HEK293T (cell line): ENCODE results near the gene FUT3.

Experiments
- CTCF ChIA-PET: fragments of 350-600 bp; formaldehyde crosslinking; extraction: SDS; loops from one replicate; lab custom pipeline; 2021; ENCODE audit warnings: antibody characterized with exemption, inconsistent platforms; lab: Yijun Ruan, JAX
- POLR2A ChIA-PET: fragments of 350-600 bp; formaldehyde crosslinking; extraction: SDS; loops from one replicate; lab custom pipeline; 2020; ENCODE audit warnings: antibody characterized with exemption, inconsistent platforms; lab: Yijun Ruan, JAX
- DNase-seq: peaks from one replicate; pipeline ENCODE4 v3.0.0; 2012; ENCODE audit warnings: mixed read lengths; ENCODE audit errors: extremely low spot score
- ARNT ChIP-seq: fragments of 450-650 bp; IDR thresholded peaks from 2 replicates; pipeline ENCODE4 v1.6.1; 2017; ENCODE audit warnings: mild to moderate bottlenecking
- BHLHE40 ChIP-seq: fragments of 450-650 bp; IDR thresholded peaks from 2 replicates; pipeline ENCODE4 v1.6.1; 2016; ENCODE audit warnings: mild to moderate bottlenecking, moderate library complexity, borderline replicate concordance
- CTBP1 ChIP-seq: fragments of 450-650 bp; IDR thresholded peaks from 2 replicates; pipeline ENCODE4 v1.6.1; 2016; ENCODE audit warnings: borderline replicate concordance
- ELF4 ChIP-seq: fragments of 450-650 bp; IDR thresholded peaks from 2 replicates; pipeline ENCODE4 v1.6.1; 2017; ENCODE audit warnings: antibody characterized with exemption
- FOXA1 ChIP-seq: fragments of 450-650 bp; IDR thresholded peaks from 2 replicates; pipeline ENCODE4 v1.6.1; 2016; ENCODE audit warnings: mild to moderate bottlenecking
- FOXK2 ChIP-seq: fragments of 450-650 bp; IDR thresholded peaks from 2 replicates; pipeline ENCODE4 v1.6.1; 2016; ENCODE audit warnings: mild to moderate bottlenecking
- FOXM1 ChIP-seq: fragments of 450-650 bp; IDR thresholded peaks from 2 replicates; pipeline ENCODE4 v1.6.1; 2017; ENCODE audit warnings: mild to moderate bottlenecking, borderline replicate concordance
- HDGF ChIP-seq: fragments of 450-650 bp; IDR thresholded peaks from 2 replicates; pipeline ENCODE4 v1.6.1; 2017; ENCODE audit warnings: antibody characterized with exemption, borderline replicate concordance
- L3MBTL2 ChIP-seq: fragments of 450-650 bp; conservative IDR thresholded peaks from 2 replicates; pipeline ENCODE4 v1.6.1; 2016; ENCODE audit warnings: mild to moderate bottlenecking
- LEF1 ChIP-seq: fragments of 450-650 bp; IDR thresholded peaks from 2 replicates; pipeline ENCODE4 v1.6.1; 2017; ENCODE audit warnings: mild to moderate bottlenecking, borderline replicate concordance
- NFRKB ChIP-seq: fragments of 450-650 bp; IDR thresholded peaks from 2 replicates; pipeline ENCODE4 v1.6.1; 2016; ENCODE audit warnings: mild to moderate bottlenecking, moderate library complexity
- SP1 ChIP-seq: fragments of 450-650 bp; IDR thresholded peaks from 2 replicates; pipeline ENCODE4 v1.6.1; 2017
- SUZ12 ChIP-seq: fragments of 450-650 bp; IDR thresholded peaks from 2 replicates; pipeline ENCODE4 v1.6.1; 2016; ENCODE audit warnings: mild to moderate bottlenecking
- TARDBP ChIP-seq: fragments of 450-650 bp; IDR thresholded peaks from 2 replicates; pipeline ENCODE4 v1.6.1; 2016
- ZNF384 ChIP-seq: fragments of 450-650 bp; IDR thresholded peaks from 2 replicates; pipeline ENCODE4 v1.6.1; 2016
- TF ChIP-seq, protein P1 (sequence below): fragments of 450-650 bp; IDR thresholded peaks from 2 replicates; pipeline ENCODE4 v1.6.1; 2016

Gene FUT3

DNA sequence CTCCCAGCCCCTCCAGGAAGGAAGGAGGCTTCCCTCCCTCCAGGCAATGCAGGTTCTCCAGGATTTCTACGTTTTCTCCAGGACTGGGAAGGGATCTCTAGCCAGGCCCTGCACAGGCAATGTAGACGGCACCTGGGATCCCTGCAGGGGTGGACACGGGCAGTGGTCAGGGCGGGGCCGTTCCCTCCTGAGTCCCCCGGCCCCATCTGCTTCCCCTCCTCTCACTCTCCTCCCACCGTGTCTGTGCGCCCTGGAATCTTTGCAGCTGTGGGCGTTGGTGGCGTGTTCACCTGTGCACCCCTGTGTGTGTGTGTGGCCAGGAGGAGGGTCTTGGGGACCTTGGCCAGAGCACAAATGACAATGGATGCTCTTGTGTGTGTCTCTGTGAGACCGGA is 36.4 kb downstream of the FUT3 start:
- POLR2A ChIA-PET: interaction anchor here (1.6 kb wide), 1 partner anchor 14 kb away, joined by 4 read pairs; no protein-coding TSS in a partner anchor
- TF ChIP-seq FOXM1: no peak
- no peak for TF ChIP-seq ZNF384
- TF ChIP-seq TARDBP: no peak
- TF ChIP-seq L3MBTL2: no peak
- no peak for TF ChIP-seq BHLHE40
- TF ChIP-seq FOXK2: no peak
- TF ChIP-seq, protein P1, sequence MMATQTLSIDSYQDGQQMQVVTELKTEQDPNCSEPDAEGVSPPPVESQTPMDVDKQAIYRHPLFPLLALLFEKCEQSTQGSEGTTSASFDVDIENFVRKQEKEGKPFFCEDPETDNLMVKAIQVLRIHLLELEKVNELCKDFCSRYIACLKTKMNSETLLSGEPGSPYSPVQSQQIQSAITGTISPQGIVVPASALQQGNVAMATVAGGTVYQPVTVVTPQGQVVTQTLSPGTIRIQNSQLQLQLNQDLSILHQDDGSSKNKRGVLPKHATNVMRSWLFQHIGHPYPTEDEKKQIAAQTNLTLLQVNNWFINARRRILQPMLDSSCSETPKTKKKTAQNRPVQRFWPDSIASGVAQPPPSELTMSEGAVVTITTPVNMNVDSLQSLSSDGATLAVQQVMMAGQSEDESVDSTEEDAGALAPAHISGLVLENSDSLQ: no peak
- no peak for TF ChIP-seq NFRKB
- TF ChIP-seq SP1: no peak
- no peak for TF ChIP-seq HDGF
- TF ChIP-seq CTBP1: no peak
- CTCF ChIA-PET: no interaction called here
- no peak for DNase-seq

DNA sequence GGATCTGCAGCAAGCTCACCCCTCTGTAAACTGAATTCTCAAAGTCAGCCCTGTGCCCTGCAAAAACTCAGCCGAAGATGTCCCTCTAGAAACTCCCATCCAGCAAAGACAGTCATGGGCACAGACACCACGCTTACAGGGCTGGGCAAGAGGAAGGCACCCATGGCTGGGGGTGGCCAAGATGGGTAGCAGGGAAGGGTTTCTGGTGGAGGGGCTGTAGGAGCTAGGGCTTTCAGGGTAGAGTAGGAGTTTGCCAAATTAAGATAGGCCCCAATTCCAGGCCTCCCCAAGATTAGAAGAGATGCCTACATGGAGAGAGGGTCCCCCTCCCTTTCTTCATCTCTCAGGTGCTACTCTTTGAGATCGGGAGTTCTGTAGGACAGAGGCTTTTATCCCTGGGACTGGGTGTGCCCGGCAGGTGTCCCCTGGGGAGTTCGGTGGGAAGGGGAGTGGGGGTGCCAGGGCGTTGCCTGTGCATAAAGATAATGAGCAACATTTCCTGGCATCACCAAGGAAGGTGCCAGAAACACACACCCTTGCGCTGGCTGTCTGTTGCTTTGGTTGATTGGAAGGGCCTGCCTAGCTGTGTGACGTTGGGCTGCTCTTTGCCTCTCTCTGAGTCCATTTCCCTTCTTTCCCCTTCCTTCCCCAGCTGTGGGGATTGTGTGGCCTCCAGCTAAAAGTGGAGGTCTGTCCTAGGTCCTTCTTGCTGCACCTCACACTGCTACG is 37.0 kb downstream of the FUT3 start:
- no peak for TF ChIP-seq NFRKB
- TF ChIP-seq SUZ12: no peak
- no peak for TF ChIP-seq L3MBTL2
- no peak for TF ChIP-seq ZNF384
- no peak for TF ChIP-seq SP1
- no peak for TF ChIP-seq ELF4
- TF ChIP-seq FOXA1: no peak
- CTCF ChIA-PET: interaction anchor here (0.7 kb wide), 1 partner anchor 10 kb away, joined by 3 read pairs; no protein-coding TSS in a partner anchor
- no peak for DNase-seq
- POLR2A ChIA-PET: interaction anchor here (1.6 kb wide), 1 partner anchor 14 kb away, joined by 4 read pairs; no protein-coding TSS in a partner anchor

DNA sequence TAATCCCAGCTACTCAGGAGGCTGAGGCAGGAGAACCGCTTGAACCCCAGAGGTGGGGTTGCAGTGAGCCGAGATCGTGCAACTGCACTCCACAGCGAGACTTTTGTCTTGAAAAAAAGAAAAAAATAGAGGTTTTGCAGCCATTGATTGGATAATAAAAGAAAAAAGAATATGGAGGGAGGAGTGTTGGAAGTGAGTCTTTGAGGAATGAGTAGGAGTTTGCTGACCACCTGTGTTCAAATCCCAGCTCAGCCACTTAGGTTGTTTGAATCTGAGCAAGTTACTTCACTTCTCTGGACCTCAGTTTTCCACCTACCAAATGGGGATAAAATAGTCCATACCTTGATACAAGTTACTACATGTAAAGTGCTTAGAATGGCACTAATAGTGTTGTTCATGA is 40.1 kb downstream of the FUT3 start:
- TF ChIP-seq BHLHE40: no peak
- no peak for TF ChIP-seq SP1
- TF ChIP-seq NFRKB: no peak
- CTCF ChIA-PET: no interaction called here
- POLR2A ChIA-PET: no interaction called here
- no peak for DNase-seq

DNA sequence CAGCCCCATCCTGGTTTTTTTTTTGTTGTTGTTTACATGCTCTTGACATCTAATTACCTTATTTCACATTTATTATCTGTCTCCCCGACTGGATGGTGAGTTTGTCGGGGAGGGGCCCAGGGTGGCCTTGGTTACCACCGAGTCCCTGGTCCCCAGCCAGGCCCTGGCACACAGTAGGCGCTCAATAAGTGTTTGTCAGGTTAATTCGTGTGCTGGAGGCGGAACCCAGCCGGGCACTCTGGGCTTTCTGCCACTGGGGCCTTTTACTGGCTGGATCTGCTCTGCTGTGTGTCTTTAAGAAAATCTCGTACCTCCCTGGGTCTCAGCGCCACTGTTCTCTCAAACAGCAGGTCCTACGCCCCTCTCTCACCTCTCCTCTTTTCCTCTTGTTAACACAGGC is 41.8 kb downstream of the FUT3 start:
- POLR2A ChIA-PET: interaction anchor here (0.8 kb wide), 1 partner anchor 94 kb away, joined by 3 read pairs; the partner anchor contains the start of gene NDUFA11
- DNase-seq: no peak
- CTCF ChIA-PET: interaction anchor here (0.9 kb wide), 1 partner anchor 16 kb away, joined by 3 read pairs; no protein-coding TSS in a partner anchor
- TF ChIP-seq HDGF: no peak
- no peak for TF ChIP-seq CTBP1
- no peak for TF ChIP-seq ARNT
- no peak for TF ChIP-seq FOXM1
- TF ChIP-seq TARDBP: no peak
- TF ChIP-seq FOXA1: no peak
- TF ChIP-seq, protein P1: no peak
- TF ChIP-seq L3MBTL2: no peak
- TF ChIP-seq ZNF384: no peak
- no peak for TF ChIP-seq LEF1
- no peak for TF ChIP-seq BHLHE40

DNA sequence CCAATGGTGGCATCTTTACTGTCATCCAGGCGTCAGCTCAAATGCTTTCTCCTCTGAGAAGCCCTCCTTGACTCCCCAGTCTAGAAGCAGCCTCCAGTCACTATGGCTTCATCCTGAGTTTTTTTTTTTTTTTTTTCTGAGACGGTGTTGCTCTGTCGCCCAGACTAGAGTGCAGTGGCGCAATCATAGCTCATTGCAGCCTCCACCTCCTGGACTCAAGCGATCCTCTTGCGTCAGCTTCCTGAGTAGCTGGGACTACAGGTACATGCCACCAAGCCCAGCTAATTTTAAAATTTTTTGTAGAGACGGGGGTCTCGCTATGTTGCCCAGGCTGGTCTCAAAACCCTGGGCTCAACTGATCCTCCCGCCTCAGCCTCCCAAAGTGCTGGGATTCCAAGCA is 42.2 kb downstream of the FUT3 start:
- DNase-seq: no peak
- POLR2A ChIA-PET: interaction anchor here (0.8 to 3.8 kb wide), 2 partner anchors 19 to 95 kb away, joined by 3 to 19 read pairs; partner anchors contain the start of gene NDUFA11
- no peak for TF ChIP-seq ZNF384
- TF ChIP-seq CTBP1: no peak
- no peak for TF ChIP-seq TARDBP
- no peak for TF ChIP-seq FOXA1
- TF ChIP-seq L3MBTL2: no peak
- TF ChIP-seq SP1: no peak
- no peak for TF ChIP-seq FOXM1
- no peak for TF ChIP-seq ELF4
- no peak for TF ChIP-seq SUZ12
- no peak for TF ChIP-seq HDGF
- no peak for TF ChIP-seq NFRKB
- no peak for TF ChIP-seq LEF1
- TF ChIP-seq FOXK2: no peak
- no peak for TF ChIP-seq BHLHE40
- TF ChIP-seq, protein P1: no peak
- CTCF ChIA-PET: interaction anchor here (0.9 kb wide), 1 partner anchor 16 kb away, joined by 3 read pairs; no protein-coding TSS in a partner anchor

DNA sequence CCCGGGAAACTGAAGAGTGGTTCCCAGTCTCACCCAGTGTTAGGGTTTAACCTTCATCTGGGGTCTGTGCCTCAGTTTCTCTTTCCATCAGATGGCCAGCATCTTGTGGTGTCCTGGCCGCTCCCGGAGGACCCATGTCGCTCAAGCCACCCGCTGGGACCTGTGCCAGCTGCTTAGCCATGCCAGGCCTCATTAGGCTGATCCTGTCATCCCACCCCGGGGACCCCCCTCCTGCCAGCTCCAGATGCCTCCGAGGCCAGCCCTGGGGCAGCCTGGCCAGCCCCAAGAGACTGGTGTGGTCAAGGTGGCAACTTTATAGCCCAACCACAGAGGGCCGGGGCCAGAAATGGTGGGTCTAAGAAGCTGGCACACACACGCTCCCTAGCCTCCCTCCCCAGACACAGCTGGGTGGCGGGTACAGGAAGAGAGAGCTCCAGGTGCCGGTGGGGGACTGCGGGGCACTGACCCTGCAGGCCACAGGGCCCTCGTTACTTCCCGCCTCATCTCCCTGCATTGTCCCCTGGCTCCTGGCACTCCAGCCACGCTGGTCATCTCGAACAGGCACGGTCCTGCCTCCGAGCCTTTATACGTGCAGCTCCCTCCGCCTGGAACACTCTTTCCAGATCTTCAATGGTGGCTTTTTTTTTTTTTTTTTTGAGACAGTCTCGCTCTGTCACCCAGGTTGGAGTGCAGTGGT is 43.0 kb downstream of the FUT3 start:
- TF ChIP-seq TARDBP (no peak), SUZ12 (no peak), NFRKB (no peak), BHLHE40 (no peak), ZNF384 (no peak), FOXK2 (no peak), LEF1 (no peak), ARNT (no peak), FOXA1 (no peak), SP1 (no peak), L3MBTL2 (no peak), ELF4 (no peak)
- TF ChIP-seq, protein P1: no peak
- CTCF ChIA-PET: no interaction called here
- POLR2A ChIA-PET: interaction anchor here (1.1 to 3.8 kb wide), 2 partner anchors 17 to 20 kb away, joined by 3 to 19 read pairs; partner anchors contain the start of gene DUS3L
- no peak for DNase-seq
